Activated T-helper 1 cell treated with Interleukin-2 at 50 U/mL for 16 hours (primary cell): Measurements from ENCODE around the gene SULF2.

Experiments
- DNase-seq: peaks from one replicate; pipeline ENCODE4 v3.0.0-alpha.2; 2020; ENCODE audit warnings: low read depth

SULF2 gene

DNA sequence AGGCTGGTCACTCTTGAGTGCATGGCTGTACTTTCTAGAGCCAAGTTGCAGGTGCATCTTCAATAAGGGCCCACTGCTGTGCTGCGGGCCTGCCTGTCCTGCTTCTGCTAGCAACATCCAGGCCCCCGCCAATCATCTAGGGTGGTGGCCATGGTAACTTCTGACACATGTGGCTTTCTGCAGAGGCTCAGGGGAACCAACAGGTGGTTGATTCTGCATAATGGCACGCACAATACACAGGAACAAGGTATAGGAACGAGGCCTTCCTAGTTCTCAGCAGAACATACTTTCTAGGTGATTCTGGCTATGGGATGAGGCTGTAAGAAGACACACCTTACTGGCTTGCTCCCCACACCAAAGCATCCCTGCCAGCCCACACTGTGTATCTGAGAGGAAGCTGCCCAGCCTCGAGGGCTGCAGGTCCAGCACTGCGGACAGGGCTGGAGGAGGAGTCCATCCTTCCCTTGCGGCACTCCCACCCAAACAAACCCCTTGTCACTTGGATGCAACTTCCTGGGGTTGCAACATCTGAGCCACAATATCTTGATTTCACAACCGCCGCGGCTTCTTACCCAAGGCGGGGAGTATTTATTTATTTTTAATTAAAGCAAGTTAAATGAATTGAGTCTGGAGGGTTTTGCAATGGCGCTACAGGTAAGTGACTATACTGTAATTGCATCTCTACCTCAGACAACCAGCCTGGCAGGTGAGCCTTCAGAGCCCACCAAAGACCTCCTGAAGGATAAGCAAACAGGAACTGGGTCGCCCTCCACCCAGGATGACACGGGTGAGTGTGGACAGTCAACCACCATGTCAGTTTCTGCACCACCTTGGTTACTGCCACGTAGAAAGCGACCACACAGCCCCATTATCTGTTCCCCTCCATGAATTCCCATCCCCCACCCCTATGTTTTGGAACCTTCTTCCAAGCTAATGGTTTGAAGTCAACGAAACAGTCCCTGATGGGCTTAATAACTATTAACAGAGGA lies 49.6 kb downstream of the SULF2 start:
- DNase-seq: no peak

DNA sequence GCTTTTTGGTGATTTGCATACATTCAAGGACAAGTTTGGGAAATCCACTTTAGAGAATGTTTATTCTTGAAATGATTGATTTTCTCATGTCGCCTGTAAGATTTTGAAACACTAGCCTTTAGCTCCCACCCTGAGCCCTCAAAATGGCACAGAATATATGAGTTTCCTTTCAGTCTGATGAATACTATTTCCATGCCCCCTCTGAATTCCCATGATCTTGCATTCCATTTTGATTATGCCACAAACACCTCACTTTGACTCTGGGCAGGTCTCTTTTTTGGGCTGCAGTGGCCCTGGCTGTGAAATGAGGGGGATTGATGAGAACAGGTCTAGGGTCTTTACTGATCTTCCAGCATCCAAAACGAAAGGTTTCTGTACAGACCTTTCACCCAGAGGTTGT lies 50.4 kb downstream of the SULF2 start:
- no peak for DNase-seq

GRCh38 chr20:47733892-47734291 lies 51.4 kb downstream of the SULF2 start:
- no peak for DNase-seq

- no peak for DNase-seq
These were observed 54.5 kb downstream of the SULF2 start for GRCh38 chr20:47730744-47731143.

GRCh38 chr20:47729472-47729871 lies 55.8 kb downstream of the SULF2 start:
- DNase-seq: no peak

GRCh38 chr20:47727909-47728361 lies 57.3 kb downstream of the SULF2 start:
- DNase-seq: no peak

GRCh38 chr20:47727170-47727880 lies 58.0 kb downstream of the SULF2 start:
- peak; percentile 63 for DNase-seq

DNA sequence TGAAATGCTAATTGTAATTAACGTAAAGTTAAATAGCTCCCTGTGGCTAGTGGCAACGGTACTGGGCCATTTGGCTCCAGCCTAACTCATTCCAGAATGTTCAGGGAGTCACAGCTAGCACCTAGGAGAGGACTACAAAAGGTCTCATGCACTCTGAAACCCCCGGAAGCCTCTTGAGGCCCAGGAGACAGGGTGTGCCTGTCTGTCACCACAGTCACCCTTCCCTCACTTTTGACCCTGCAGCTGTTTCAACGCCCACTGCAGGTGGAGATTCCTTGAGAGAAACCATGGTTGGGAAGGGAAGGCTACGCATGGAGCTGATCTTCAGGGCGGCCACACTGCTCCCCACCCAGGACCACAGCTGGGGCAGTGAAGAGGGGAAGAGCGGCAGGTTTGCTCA lies 58.6 kb downstream of the SULF2 start:
- no peak for DNase-seq

DNA sequence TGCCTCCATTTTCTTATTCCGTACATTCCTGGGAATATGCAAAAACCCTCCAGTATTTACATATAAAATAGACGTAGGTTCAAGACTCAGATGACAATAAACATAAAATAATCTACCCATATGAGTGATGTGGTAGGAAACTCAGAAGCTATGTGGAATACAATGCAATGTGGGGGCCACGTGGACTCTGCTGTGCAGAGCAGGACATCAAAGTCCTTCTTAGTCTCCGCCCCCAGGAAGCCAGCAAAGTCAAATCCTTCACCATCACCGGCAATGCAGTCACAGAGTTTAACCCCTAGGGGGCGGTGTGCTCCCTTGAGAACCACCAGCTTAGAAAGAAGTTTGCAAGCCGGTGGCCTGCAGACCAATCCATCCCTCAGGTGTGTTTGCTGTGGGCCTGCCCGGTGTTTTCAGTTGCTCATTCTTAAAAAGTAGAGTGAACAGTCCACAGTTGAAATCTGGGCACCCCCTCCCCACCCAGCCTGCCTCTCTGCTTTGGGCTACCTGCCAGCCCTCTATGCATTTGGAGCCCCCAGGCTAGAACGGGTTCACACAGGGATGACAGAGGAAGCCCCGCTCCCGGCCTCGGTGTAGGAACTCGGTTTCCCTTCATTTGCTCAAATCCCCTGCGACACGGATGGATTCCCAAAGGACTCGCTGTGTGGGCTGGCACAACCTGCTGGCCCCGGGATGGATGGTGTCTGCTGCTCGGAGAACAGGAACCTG lies 59.9 kb downstream of the SULF2 start:
- DNase-seq: peak; percentile 65

- DNase-seq: no peak
These were observed 60.4 kb downstream of the SULF2 start for GRCh38 chr20:47724910-47725247.

DNA sequence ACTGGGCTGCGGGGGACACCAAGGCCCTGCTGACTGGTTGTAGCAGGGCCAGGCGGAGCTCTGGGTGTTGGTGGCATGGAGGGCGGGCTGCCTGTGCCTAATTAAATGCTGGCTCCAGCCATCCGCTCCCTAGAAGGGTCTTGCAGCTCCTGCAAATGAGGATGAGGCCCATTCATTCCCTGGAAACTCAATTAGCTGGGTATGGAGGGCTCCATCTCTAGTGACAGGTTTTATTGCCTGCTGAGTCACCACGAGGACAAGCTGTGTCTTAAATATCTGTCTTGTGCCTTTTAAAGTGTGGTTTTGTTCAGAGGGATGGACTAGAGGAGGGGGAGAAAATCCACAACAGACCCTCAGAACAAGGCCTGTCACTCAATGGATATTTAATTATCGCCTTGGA lies 60.9 kb downstream of the SULF2 start:
- DNase-seq: no peak

DNA sequence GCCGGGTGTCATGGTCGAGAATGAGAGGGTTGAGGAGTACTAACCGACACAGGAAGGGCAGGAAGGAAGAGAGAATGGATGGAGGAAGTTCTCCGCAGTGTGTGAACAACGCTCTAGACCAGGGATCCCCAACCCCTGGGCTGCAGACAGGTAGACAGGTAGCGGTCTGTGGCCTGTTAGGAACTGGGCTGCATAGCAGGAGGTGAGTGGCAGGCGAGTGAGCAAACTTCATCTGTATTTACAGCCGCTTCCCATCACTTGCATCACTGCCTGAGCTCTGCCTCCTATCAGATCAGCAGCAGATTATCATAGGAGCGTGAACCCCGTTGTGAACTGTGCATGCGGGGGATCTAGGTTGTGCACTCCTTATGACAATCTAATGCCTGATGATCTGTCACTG lies 62.0 kb downstream of the SULF2 start:
- DNase-seq: no peak

GRCh38 chr20:47720636-47721427 lies 64.4 kb downstream of the SULF2 start:
- DNase-seq: no peak

DNA sequence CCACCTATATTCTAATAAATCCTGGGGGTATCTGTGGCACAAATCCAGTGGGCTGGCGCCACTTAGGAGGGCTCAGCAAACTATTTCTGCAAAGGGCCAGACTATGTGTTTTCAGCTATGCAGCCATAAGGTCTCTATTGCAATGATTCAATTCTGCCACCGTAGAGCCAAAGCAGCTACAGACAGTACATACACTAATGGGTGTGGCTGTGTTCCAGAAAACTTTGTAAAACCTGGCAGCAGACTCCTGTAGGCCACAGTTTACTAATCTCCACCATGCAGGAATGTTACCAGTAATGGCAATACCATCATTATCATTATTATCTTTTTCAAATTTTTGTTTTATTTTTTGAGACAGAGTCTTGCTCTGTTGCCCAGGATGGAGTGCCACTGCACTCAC lies 65.7 kb downstream of the SULF2 start:
- DNase-seq: no peak

- DNase-seq: no peak
These were observed 66.1 kb downstream of the SULF2 start for GRCh38 chr20:47719211-47719610.

DNA sequence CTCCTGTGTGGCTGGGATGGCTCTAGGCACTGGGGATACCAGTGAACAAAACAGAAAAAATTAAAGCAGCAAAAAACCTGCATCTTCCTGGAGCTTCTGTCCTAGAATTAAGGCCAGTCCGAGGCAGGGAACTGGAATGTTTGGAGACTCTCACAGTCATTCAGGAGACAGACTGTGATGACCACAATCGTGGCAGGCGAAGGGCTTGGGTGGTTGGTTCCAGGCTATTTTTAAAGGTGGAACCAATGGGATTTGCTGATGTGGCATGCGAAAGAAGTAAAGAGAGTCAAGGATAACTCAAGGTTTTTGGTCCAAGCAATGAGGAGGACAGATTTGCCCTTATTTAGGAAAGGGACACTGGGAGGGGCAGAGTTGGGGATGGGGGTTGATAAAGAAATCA lies 66.9 kb downstream of the SULF2 start:
- DNase-seq: no peak

DNA sequence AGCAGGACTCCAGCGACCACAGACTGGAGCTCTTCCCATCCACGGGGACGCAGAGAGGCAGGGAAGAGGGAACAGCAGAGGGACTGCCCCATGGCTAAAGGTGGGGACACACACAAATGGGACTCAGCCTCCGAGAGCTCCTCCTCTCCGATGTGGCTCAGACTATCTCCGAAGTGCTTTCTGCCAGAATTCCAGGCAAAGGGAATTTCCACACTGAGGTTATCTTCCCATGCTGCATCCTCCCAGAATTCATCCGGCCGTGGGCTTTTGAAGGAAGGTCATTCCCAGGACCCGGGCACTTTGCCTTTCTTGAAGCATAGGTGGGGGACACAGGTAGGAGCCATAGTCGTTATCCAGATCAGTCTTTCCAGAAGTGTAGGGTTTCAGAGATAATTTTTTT lies 67.9 kb downstream of the SULF2 start:
- DNase-seq: no peak

DNA sequence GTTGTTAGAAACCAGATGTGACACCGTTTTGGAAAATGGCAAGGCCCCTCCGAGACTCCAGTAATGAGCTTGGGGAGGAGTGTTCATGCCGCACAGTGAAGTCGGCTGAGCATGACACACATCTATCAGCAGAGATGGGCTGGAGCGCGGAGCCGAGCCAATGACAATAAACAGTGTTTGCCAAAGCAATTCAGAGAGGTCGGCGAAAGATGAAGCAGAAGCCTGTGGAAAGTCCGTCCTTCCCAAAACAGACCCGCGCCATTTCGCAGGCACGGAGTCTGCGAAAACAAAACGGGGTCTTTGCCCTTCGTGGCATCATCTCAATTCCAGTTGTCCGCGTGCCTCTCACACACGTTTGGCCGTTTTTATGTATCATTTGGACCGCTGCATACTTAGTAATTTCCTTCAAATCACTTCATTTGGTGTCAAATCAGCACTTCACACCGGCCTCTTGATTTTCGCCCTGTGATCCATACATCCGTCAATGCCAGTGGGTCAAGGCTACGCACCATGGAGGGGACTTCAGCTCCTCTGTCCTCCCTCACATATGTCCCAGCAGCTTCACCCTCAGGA lies 71.3 kb downstream of the SULF2 start:
- DNase-seq: no peak

DNA sequence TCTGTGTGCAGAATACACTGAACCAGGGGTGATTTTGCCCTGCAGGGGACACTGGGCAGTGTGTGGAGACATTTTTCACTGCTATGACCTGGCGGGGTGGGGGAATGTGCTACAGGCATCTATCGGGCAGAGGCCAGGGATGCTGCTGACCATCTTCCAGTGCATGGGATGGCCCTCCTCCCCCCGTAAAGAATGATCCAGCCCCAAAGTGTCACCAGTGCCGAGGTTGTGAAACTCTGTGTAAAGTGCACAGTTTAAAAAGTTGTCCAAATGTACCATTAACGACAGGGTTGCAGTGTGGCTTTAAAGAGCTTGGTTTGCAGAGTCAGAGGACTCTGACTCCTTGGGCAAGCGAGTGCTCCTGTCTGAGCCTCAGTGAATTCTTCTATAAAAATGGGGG lies 72.1 kb downstream of the SULF2 start:
- no peak for DNase-seq

GRCh38 chr20:47711046-47711752 lies 74.1 kb downstream of the SULF2 start:
- DNase-seq: no peak

- DNase-seq: no peak
These were observed 74.6 kb downstream of the SULF2 start for GRCh38 chr20:47710665-47711045.
